ELR (cell line): ENCODE measurements around the gene DEPDC1B.
"Not testable (repeated sequence)": the region's sequence is repeated elsewhere in the genome, so short reads cannot be mapped to it uniquely, and the experiment has no call there.

Experiments used
- DNase-seq: peaks from one replicate; pipeline ENCODE4 v3.0.0-alpha.2; 2015; ENCODE audit warnings: low read depth

Gene DEPDC1B

GRCh38 chr5:60699609-60700415, at the start of gene DEPDC1B:
TSS of gene DEPDC1B (minus strand) at chr5:60700166. CDS start at chr5:60700093, 73 bp downstream.
- peak; percentile 90 for DNase-seq

GRCh38 chr5:60744682-60745081, 44.7 kb upstream of the DEPDC1B start:
- DNase-seq: no peak

GRCh38 chr5:60743511-60744314, 43.7 kb upstream of the DEPDC1B start:
- no peak for DNase-seq

- no peak for DNase-seq
These were observed 40.4 kb upstream of the DEPDC1B start for GRCh38 chr5:60740322-60740721.

GRCh38 chr5:60738933-60739332, 39.0 kb upstream of the DEPDC1B start:
- no peak for DNase-seq

- no peak for DNase-seq
These were observed 38.5 kb upstream of the DEPDC1B start for GRCh38 chr5:60738461-60738860.

- DNase-seq: not testable (repeated sequence)
These were observed 30.9 kb upstream of the DEPDC1B start for GRCh38 chr5:60730858-60731257.

GRCh38 chr5:60727033-60727679, 27.2 kb upstream of the DEPDC1B start:
- peak; percentile 2 for DNase-seq

GRCh38 chr5:60724126-60724525, 24.2 kb upstream of the DEPDC1B start:
- no peak for DNase-seq

GRCh38 chr5:60722416-60722815, 22.4 kb upstream of the DEPDC1B start:
- no peak for DNase-seq

GRCh38 chr5:60719329-60719728, 19.4 kb upstream of the DEPDC1B start:
- no peak for DNase-seq

GRCh38 chr5:60718166-60718892, 18.4 kb upstream of the DEPDC1B start:
- DNase-seq: no peak

- DNase-seq: not testable (repeated sequence)
These were observed 15.4 kb upstream of the DEPDC1B start for GRCh38 chr5:60715201-60715928.

GRCh38 chr5:60712950-60713349, 13.0 kb upstream of the DEPDC1B start:
- no peak for DNase-seq

GRCh38 chr5:60711892-60712291, 11.9 kb upstream of the DEPDC1B start:
- DNase-seq: not testable (repeated sequence)

- no peak for DNase-seq
These were observed 10.4 kb upstream of the DEPDC1B start for GRCh38 chr5:60710362-60710761.

- DNase-seq: no peak
These were observed 5.2 kb upstream of the DEPDC1B start for GRCh38 chr5:60705144-60705543.

GRCh38 chr5:60703944-60704343, 4.0 kb upstream of the DEPDC1B start:
- no peak for DNase-seq

- no peak for DNase-seq
These were observed 1.5 kb upstream of the DEPDC1B start for GRCh38 chr5:60701321-60701968.

- DNase-seq: peak; percentile 42
These were observed 421 bp upstream of the DEPDC1B start for GRCh38 chr5:60700416-60700757.

GRCh38 chr5:60699288-60699608, 718 bp downstream of the DEPDC1B start:
- no peak for DNase-seq
